Nephron (organoid): ENCODE measurements around the gene CYB561D2.

Experiments
- H3K27ac Mint-ChIP-seq, 3 experiments: 2 replicates each; pipeline ENCODE4 v1.8.0; 2020; ENCODE audit warnings: mixed read lengths in 3 of 3, mild to moderate bottlenecking in 2 of 3, moderate library complexity in 1 of 3
- H3K27me3 Mint-ChIP-seq: 2 replicates; pipeline ENCODE4 v1.8.0; 2021; ENCODE audit warnings: low read depth, mild to moderate bottlenecking, moderate library complexity, mixed read lengths
- H3K36me3 Mint-ChIP-seq: 2 replicates; pipeline ENCODE4 v1.8.0; 2020; ENCODE audit warnings: low read depth, mixed read lengths
- H3K4me1 Mint-ChIP-seq: 2 replicates; pipeline ENCODE4 v1.8.0; 2020; ENCODE audit warnings: mixed read lengths
- H3K4me3 Mint-ChIP-seq, 3 experiments: 2 replicates each; pipeline ENCODE4 v1.8.0; 2020; ENCODE audit warnings: mild to moderate bottlenecking in 3 of 3, mixed read lengths in 3 of 3, moderate library complexity in 2 of 3
- H3K9me3 Mint-ChIP-seq: 2 replicates; pipeline ENCODE4 v1.8.0; 2020; ENCODE audit warnings: mixed read lengths
- CTCF ChIP-seq, 3 experiments: fragments of 200-600 bp; sonication (generic); IDR thresholded peaks; one replicate each; pipeline ENCODE4 v1.5.0; 2021; ENCODE audit warnings: antibody characterized with exemption in 3 of 3; ENCODE audit not compliant: unreplicated experiment in 3 of 3

Gene CYB561D2

GRCh38 chr3:50331364-50331907, 19.2 kb upstream of the CYB561D2 start:
- H3K4me1 Mint-ChIP-seq = peaks cover 25% of the 10 kb centered on the region
- H3K27me3 Mint-ChIP-seq = no peaks in the 10 kb centered on the region
- peaks cover 10% of the 10 kb centered on the region for H3K36me3 Mint-ChIP-seq
- H3K27ac Mint-ChIP-seq = no peak overlapping the region
- TF ChIP-seq CTCF (IDR thresholded peaks at IDR 0.05; ENCODE audit: unreplicated experiment in 3 of 3) = no peak
- H3K9me3 Mint-ChIP-seq = no peaks in the 10 kb centered on the region
- no peak overlapping the region for H3K4me3 Mint-ChIP-seq

GRCh38 chr3:50333744-50334328, 16.8 kb upstream of the CYB561D2 start:
- TF ChIP-seq CTCF (IDR thresholded peaks at IDR 0.05; ENCODE audit: unreplicated experiment in 3 of 3) = no peak
- H3K27ac Mint-ChIP-seq = peak overlapping the region in 2 of 3 experiments; percentile 19 to 39
- H3K36me3 Mint-ChIP-seq = peaks cover 10% of the 10 kb centered on the region
- no peaks in the 10 kb centered on the region for H3K9me3 Mint-ChIP-seq
- H3K4me3 Mint-ChIP-seq = peak overlapping the region; percentile 67 to 80 (median 74)
- H3K27me3 Mint-ChIP-seq = peaks cover 4% of the 10 kb centered on the region
- peaks cover 33% of the 10 kb centered on the region for H3K4me1 Mint-ChIP-seq

- H3K4me1 Mint-ChIP-seq = peaks cover 38% of the 10 kb centered on the region
- no peak for TF ChIP-seq CTCF (IDR thresholded peaks at IDR 0.05; ENCODE audit: unreplicated experiment in 3 of 3)
- peak overlapping the region; percentile 67 to 80 (median 74) for H3K4me3 Mint-ChIP-seq
- H3K27me3 Mint-ChIP-seq = peaks cover 8% of the 10 kb centered on the region
- peak overlapping the region in 1 of 3 experiments; percentile 39 for H3K27ac Mint-ChIP-seq
- H3K9me3 Mint-ChIP-seq = no peaks in the 10 kb centered on the region
- peaks cover 10% of the 10 kb centered on the region for H3K36me3 Mint-ChIP-seq
These were observed 16.2 kb upstream of the CYB561D2 start for GRCh38 chr3:50334339-50335075.

- H3K9me3 Mint-ChIP-seq = no peaks in the 10 kb centered on the region
- H3K4me1 Mint-ChIP-seq = peaks cover 44% of the 10 kb centered on the region
- no peak for TF ChIP-seq CTCF (IDR thresholded peaks at IDR 0.05; ENCODE audit: unreplicated experiment in 3 of 3)
- H3K36me3 Mint-ChIP-seq = no peaks in the 10 kb centered on the region
- H3K27ac Mint-ChIP-seq = peak overlapping the region; percentile 86 to 96 (median 90)
- H3K27me3 Mint-ChIP-seq = peaks cover 28% of the 10 kb centered on the region
- H3K4me3 Mint-ChIP-seq = peak overlapping the region; percentile 89 to 95 (median 94)
These were observed 14.0 kb upstream of the CYB561D2 start for GRCh38 chr3:50336452-50337174.

GRCh38 chr3:50337175-50337861, 13.3 kb upstream of the CYB561D2 start:
- Mint-ChIP-seq H3K27me3 (peaks cover 35% of the 10 kb centered on the region), H3K4me1 (peaks cover 44% of the 10 kb centered on the region), H3K27ac (peak overlapping the region; percentile 86 to 97 (median 96)), H3K9me3 (no peaks in the 10 kb centered on the region), H3K36me3 (no peaks in the 10 kb centered on the region), H3K4me3 (peak overlapping the region; percentile 89 to 95 (median 94))
- TF ChIP-seq CTCF (IDR thresholded peaks at IDR 0.05; ENCODE audit: unreplicated experiment in 3 of 3) = no peak
